Measurements from ENCODE around the gene AURKA.

The AURKA gene

GRCh38 chr20:56392132-56392880 lies at the start of gene AURKA, which contains the start of gene CSTF1:
AURKA (minus strand) TSS chr20:56392215; CDS start chr20:56388197, 4,018 bp downstream.
CSTF1 (plus strand) TSS chr20:56392645; CDS start chr20:56395553, 2,908 bp downstream.
- DNase-seq (ENCODE audit: low read depth in 2 of 2): peak; percentile 98

GRCh38 chr20:56440346-56441007 lies 48.5 kb upstream of the AURKA start:
- DNase-seq (ENCODE audit: low read depth in 2 of 2): no peak

- peak; percentile 100 for DNase-seq (ENCODE audit: low read depth in 2 of 2)
These were observed 47.8 kb upstream of the AURKA start for GRCh38 chr20:56439771-56440291.

- no peak for DNase-seq (ENCODE audit: low read depth in 2 of 2)
These were observed 46.3 kb upstream of the AURKA start for GRCh38 chr20:56438284-56438683.

- no peak for DNase-seq (ENCODE audit: low read depth in 2 of 2)
These were observed 45.4 kb upstream of the AURKA start for GRCh38 chr20:56437196-56437960.

- DNase-seq (ENCODE audit: low read depth in 2 of 2): peak; percentile 44 to 52
These were observed 41.9 kb upstream of the AURKA start for GRCh38 chr20:56433880-56434255.

GRCh38 chr20:56433221-56433879 lies 41.3 kb upstream of the AURKA start:
- no peak for DNase-seq (ENCODE audit: low read depth in 2 of 2)

- DNase-seq (ENCODE audit: low read depth in 2 of 2): no peak
These were observed 39.5 kb upstream of the AURKA start for GRCh38 chr20:56431471-56431870.

GRCh38 chr20:56430957-56431356 lies 38.9 kb upstream of the AURKA start:
- DNase-seq (ENCODE audit: low read depth in 2 of 2): no peak

- no peak for DNase-seq (ENCODE audit: low read depth in 2 of 2)
These were observed 38.4 kb upstream of the AURKA start for GRCh38 chr20:56430461-56430860.

- DNase-seq (ENCODE audit: low read depth in 2 of 2): no peak
These were observed 37.9 kb upstream of the AURKA start for GRCh38 chr20:56429941-56430340.

GRCh38 chr20:56429502-56429901 lies 37.5 kb upstream of the AURKA start:
- no peak for DNase-seq (ENCODE audit: low read depth in 2 of 2)

- no peak for DNase-seq (ENCODE audit: low read depth in 2 of 2)
These were observed 36.9 kb upstream of the AURKA start for GRCh38 chr20:56428881-56429280.

- no peak for DNase-seq (ENCODE audit: low read depth in 2 of 2)
These were observed 36.4 kb upstream of the AURKA start for GRCh38 chr20:56428410-56428809.

- DNase-seq (ENCODE audit: low read depth in 2 of 2): no peak
These were observed 35.8 kb upstream of the AURKA start for GRCh38 chr20:56427797-56428196.

- no peak for DNase-seq (ENCODE audit: low read depth in 2 of 2)
These were observed 34.9 kb upstream of the AURKA start for GRCh38 chr20:56426926-56427325.

- no peak for DNase-seq (ENCODE audit: low read depth in 2 of 2)
These were observed 34.0 kb upstream of the AURKA start for GRCh38 chr20:56426026-56426425.

- DNase-seq (ENCODE audit: low read depth in 2 of 2): no peak
These were observed 32.9 kb upstream of the AURKA start for GRCh38 chr20:56424931-56425330.

- no peak for DNase-seq (ENCODE audit: low read depth in 2 of 2)
These were observed 31.9 kb upstream of the AURKA start for GRCh38 chr20:56423886-56424285.

- no peak for DNase-seq (ENCODE audit: low read depth in 2 of 2)
These were observed 31.2 kb upstream of the AURKA start for GRCh38 chr20:56423211-56423610.

GRCh38 chr20:56422824-56423189 lies 30.8 kb upstream of the AURKA start:
- DNase-seq (ENCODE audit: low read depth in 2 of 2): no peak
